ENCODE measurements around the gene PLCL1.

PLCL1 gene

GRCh38 chr2:197888321-197888720 lies 83.9 kb downstream of the PLCL1 start:
- no peak for ATAC-seq (replicated peaks)
- H3K4me3 Mint-ChIP-seq: no peak overlapping the region
- no peaks in the 10 kb centered on the region for H3K9me3 Mint-ChIP-seq
- DNase-seq: no peak
- no peaks in the 10 kb centered on the region for H3K36me3 Mint-ChIP-seq (ENCODE audit: insufficient read depth)
- no peaks in the 10 kb centered on the region for H3K27me3 Mint-ChIP-seq
- no peak overlapping the region for H3K27ac Mint-ChIP-seq
- H3K4me1 Mint-ChIP-seq (ENCODE audit: low read depth in 2 of 2): peaks cover 0 to 12% of the 10 kb centered on the region in 2 donors

GRCh38 chr2:197889041-197889440 lies 84.6 kb downstream of the PLCL1 start:
- H3K9me3 Mint-ChIP-seq: no peaks in the 10 kb centered on the region
- H3K27ac Mint-ChIP-seq: no peak overlapping the region
- H3K27me3 Mint-ChIP-seq: no peaks in the 10 kb centered on the region
- H3K36me3 Mint-ChIP-seq (ENCODE audit: insufficient read depth): no peaks in the 10 kb centered on the region
- H3K4me3 Mint-ChIP-seq: no peak overlapping the region
- DNase-seq: no peak
- peak; percentile 59 for ATAC-seq (replicated peaks)
- H3K4me1 Mint-ChIP-seq (ENCODE audit: low read depth in 2 of 2): peaks cover 0 to 13% of the 10 kb centered on the region in 2 donors

GRCh38 chr2:197890168-197890567 lies 85.8 kb downstream of the PLCL1 start:
- Mint-ChIP-seq H3K27ac (no peak overlapping the region), H3K9me3 (no peaks in the 10 kb centered on the region), H3K4me1 (ENCODE audit: low read depth in 2 of 2) (peaks cover 0 to 13% of the 10 kb centered on the region in 2 donors), H3K27me3 (no peaks in the 10 kb centered on the region), H3K36me3 (ENCODE audit: insufficient read depth) (no peaks in the 10 kb centered on the region), H3K4me3 (no peak overlapping the region)
- ATAC-seq (replicated peaks) (no peak), DNase-seq (no peak)

DNA sequence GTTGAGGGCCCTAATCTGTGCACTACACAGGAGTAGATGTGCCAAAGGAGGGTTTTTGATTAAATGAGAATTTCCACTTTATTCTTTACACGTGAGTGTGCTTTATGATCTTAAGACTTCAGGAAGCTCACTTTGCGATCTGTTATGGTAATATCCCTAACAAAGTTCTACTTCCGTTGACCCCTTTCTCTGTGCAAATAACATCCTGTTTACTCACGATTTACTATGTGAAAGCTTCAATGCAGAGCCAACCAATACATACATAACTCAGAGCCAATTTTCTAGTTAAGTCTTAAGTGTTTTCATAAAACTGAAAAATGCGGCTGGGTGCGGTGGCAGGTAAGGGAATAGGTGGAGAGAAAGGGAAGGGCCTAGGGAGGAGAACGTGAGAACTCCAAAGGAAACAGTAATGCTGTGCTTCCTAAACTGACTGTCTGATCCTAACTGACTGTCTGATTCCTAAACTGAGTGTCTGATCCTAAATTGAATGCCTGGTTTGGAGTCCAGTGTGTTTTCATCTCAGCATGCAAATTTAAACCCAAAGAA lies 87.6 kb downstream of the PLCL1 start:
- peak; percentile 75 for ATAC-seq (replicated peaks)
- H3K36me3 Mint-ChIP-seq (ENCODE audit: insufficient read depth): no peaks in the 10 kb centered on the region
- DNase-seq: no peak
- no peaks in the 10 kb centered on the region for H3K9me3 Mint-ChIP-seq
- peaks cover 0 to 13% of the 10 kb centered on the region in 2 donors for H3K4me1 Mint-ChIP-seq (ENCODE audit: low read depth in 2 of 2)
- no peaks in the 10 kb centered on the region for H3K27me3 Mint-ChIP-seq
- peak overlapping the region in 1 of 2 donors; percentile 89 for H3K27ac Mint-ChIP-seq
- peak overlapping the region in 1 of 2 donors; percentile 63 for H3K4me3 Mint-ChIP-seq

DNA sequence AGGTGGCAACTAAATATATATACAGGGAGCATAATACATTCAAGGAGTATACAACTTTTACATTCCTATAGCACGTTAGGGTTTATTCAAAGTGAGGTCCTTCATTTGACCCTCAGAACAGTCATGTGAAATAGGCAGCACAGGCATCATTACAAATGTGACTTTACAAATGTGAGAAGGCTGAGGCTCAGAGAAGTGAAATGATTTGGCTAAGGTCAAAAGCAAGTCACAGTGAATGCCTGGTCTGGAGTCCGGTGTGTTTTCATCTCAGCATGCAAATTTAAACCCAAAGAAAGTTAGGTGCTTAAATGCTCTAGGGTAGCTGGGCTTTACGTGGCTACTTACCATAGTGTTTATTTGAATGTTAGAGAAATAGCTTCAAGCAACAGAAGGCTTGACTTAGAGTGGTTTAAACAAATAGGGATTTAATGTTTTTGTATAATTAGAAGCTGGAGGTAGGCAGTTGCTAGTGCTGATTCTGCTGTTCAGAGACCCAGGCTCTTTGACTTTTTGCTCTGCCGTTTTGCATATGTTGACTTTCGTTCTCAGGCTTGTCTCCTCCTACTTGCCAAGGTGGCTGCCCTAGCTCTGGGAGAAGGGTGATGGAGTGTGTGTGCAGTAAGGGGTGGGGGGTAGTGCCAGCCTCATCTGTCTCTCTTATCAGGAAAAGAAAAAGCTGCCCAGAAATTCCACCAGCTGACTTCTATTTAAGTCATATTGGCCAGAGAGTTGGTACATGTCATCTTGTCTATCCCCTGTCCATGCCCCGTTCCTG lies 89.2 kb downstream of the PLCL1 start:
- peaks cover 0 to 13% of the 10 kb centered on the region in 2 donors for H3K4me1 Mint-ChIP-seq (ENCODE audit: low read depth in 2 of 2)
- H3K27ac Mint-ChIP-seq: peak overlapping the region in 1 of 2 donors; percentile 24
- no peak for DNase-seq
- peak overlapping the region in 1 of 2 donors; percentile 63 for H3K4me3 Mint-ChIP-seq
- H3K9me3 Mint-ChIP-seq: no peaks in the 10 kb centered on the region
- H3K36me3 Mint-ChIP-seq (ENCODE audit: insufficient read depth): no peaks in the 10 kb centered on the region
- no peaks in the 10 kb centered on the region for H3K27me3 Mint-ChIP-seq
- ATAC-seq (replicated peaks): peak; percentile 48

DNA sequence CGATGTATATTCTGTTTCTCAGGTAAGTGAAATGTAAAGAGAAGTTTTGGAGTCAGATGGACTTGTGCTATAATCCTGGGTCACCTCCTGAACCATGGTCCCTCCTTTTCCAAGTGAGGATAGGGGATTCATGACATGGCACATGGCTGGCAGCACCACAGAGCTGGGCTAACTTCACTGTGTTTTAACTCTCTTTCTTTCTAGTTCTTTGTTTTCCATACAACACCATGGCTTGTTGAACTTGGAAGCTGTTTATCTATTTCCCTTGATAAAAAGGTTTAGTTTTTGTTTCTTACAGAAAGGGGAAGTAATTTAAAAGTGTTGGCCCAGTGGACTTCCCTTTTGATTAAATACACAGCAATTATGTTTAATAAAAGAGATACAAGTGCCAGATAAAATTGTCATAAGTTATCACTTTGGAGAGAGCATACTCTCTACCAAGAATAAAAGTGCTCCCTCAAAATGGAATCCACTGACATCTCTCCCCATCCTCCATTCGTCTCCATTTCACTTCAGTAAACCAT lies 90.4 kb downstream of the PLCL1 start:
- Mint-ChIP-seq H3K36me3 (ENCODE audit: insufficient read depth) (no peaks in the 10 kb centered on the region), H3K4me3 (peak overlapping the region in 1 of 2 donors; percentile 63), H3K27ac (no peak overlapping the region), H3K4me1 (ENCODE audit: low read depth in 2 of 2) (peaks cover 0 to 11% of the 10 kb centered on the region in 2 donors), H3K9me3 (no peaks in the 10 kb centered on the region), H3K27me3 (no peaks in the 10 kb centered on the region)
- DNase-seq (no peak), ATAC-seq (replicated peaks) (no peak)

DNA sequence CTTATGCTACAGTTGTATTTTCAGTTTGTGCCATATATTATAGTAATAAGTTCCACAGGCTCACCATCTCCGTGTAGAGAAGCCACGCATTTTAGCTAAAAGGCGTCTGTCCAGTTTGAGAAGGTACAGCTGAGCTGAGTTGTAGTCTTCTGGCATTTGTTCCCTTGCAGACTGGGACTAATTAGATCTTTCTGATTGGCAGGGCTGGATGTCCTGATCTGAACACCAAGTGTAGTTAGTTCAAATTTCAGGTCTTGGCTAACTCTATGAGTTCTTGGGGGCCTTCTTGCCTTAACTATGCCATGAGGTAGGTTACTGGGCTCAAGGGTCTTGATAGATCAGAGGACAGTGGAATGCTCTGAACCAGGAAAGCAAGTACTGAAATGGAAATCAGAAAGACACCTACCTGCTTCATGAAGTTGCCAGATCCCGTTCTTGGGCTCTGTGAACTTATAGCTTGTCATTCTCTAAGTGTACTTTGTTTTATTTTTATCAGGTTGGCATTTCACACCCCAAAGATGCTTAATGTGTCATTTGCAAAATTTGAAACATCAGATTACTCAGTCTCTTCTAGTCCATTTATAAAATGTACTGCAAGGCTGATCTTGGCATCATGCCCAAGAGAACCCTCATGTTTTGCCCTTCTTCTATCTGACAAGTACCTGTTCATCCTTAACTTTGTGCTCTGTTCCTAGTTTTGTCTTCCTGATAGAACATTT lies 93.7 kb downstream of the PLCL1 start:
- no peak for ATAC-seq (replicated peaks)
- no peak overlapping the region for H3K4me3 Mint-ChIP-seq
- no peaks in the 10 kb centered on the region for H3K27me3 Mint-ChIP-seq
- H3K9me3 Mint-ChIP-seq: no peaks in the 10 kb centered on the region
- H3K36me3 Mint-ChIP-seq (ENCODE audit: insufficient read depth): no peaks in the 10 kb centered on the region
- peaks cover 0 to 3% of the 10 kb centered on the region in 2 donors for H3K4me1 Mint-ChIP-seq (ENCODE audit: low read depth in 2 of 2)
- no peak overlapping the region for H3K27ac Mint-ChIP-seq
- DNase-seq: no peak

GRCh38 chr2:197904446-197904845 lies 100.1 kb downstream of the PLCL1 start:
- H3K27me3 Mint-ChIP-seq: peaks cover 3 to 6% of the 10 kb centered on the region in 2 donors
- H3K4me3 Mint-ChIP-seq: no peak overlapping the region
- peaks cover 0 to 7% of the 10 kb centered on the region in 2 donors for H3K4me1 Mint-ChIP-seq (ENCODE audit: low read depth in 2 of 2)
- peaks cover 0 to 1% of the 10 kb centered on the region in 2 donors for H3K9me3 Mint-ChIP-seq
- DNase-seq (no peak), ATAC-seq (replicated peaks) (peak; percentile 75)
- H3K36me3 Mint-ChIP-seq (ENCODE audit: insufficient read depth): peaks cover 3% of the 10 kb centered on the region
- no peak overlapping the region for H3K27ac Mint-ChIP-seq

- DNase-seq: no peak
- peaks cover 4% of the 10 kb centered on the region for H3K36me3 Mint-ChIP-seq (ENCODE audit: insufficient read depth)
- H3K27me3 Mint-ChIP-seq: peaks cover 6 to 8% of the 10 kb centered on the region in 2 donors
- no peak for ATAC-seq (replicated peaks)
- no peak overlapping the region for H3K27ac Mint-ChIP-seq
- peaks cover 0 to 1% of the 10 kb centered on the region in 2 donors for H3K9me3 Mint-ChIP-seq
- H3K4me3 Mint-ChIP-seq: no peak overlapping the region
- peaks cover 0 to 7% of the 10 kb centered on the region in 2 donors for H3K4me1 Mint-ChIP-seq (ENCODE audit: low read depth in 2 of 2)
These were observed 103.8 kb downstream of the PLCL1 start for GRCh38 chr2:197908156-197908555.

DNA sequence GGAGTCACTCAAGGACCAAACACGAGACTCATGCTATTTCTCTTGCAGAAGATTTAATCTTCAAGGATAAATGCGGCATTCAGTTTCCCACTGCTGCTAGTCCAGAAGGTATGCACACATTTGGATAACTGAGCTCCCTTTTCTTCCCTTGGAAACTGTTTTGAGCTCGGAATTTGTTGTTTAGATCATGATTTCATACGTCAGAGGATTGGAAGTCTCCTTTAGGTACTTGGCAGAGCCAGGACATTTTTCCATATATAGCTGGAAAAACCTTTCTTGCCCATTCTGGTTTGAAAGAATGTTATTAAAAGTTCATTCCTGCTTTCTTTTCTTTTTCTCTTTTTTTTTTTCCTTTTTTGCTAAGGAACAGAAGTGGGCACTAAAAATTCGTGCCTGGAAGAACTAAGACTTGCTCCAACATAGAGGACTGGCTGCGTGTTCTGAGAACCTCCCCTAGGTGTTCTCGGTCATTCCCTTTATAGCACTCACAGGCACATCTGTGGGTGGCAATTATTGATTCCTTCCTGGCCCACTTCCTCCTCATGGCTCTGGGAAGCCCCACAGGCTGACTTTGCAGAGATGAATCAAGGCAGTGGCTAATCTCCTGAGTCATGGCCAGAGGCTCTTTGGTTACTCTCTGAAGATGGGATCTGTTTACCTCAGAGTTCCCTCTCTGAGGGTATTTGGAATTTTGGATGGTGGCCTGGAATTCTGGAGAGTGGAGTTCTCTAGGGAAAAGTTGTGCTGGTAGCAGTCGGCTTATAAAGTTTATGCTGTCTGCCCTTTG lies 104.8 kb downstream of the PLCL1 start:
- Mint-ChIP-seq H3K4me3 (no peak overlapping the region), H3K36me3 (ENCODE audit: insufficient read depth) (peaks cover 4% of the 10 kb centered on the region), H3K9me3 (peaks cover 0 to under 1% of the 10 kb centered on the region in 2 donors), H3K27ac (peak overlapping the region in 1 of 2 donors; percentile 65), H3K4me1 (ENCODE audit: low read depth in 2 of 2) (peaks cover 0 to 6% of the 10 kb centered on the region in 2 donors), H3K27me3 (peaks cover 6 to 8% of the 10 kb centered on the region in 2 donors)
- no peak for ATAC-seq (replicated peaks)
- no peak for DNase-seq

- H3K9me3 Mint-ChIP-seq: no peaks in the 10 kb centered on the region
- peaks cover 6 to 8% of the 10 kb centered on the region in 2 donors for H3K27me3 Mint-ChIP-seq
- H3K36me3 Mint-ChIP-seq (ENCODE audit: insufficient read depth): peaks cover 4% of the 10 kb centered on the region
- no peak overlapping the region for H3K4me3 Mint-ChIP-seq
- DNase-seq: no peak
- peaks cover 0 to 1% of the 10 kb centered on the region in 2 donors for H3K4me1 Mint-ChIP-seq (ENCODE audit: low read depth in 2 of 2)
- ATAC-seq (replicated peaks): no peak
- H3K27ac Mint-ChIP-seq: no peak overlapping the region
These were observed 107.3 kb downstream of the PLCL1 start for GRCh38 chr2:197911667-197912066.

DNA sequence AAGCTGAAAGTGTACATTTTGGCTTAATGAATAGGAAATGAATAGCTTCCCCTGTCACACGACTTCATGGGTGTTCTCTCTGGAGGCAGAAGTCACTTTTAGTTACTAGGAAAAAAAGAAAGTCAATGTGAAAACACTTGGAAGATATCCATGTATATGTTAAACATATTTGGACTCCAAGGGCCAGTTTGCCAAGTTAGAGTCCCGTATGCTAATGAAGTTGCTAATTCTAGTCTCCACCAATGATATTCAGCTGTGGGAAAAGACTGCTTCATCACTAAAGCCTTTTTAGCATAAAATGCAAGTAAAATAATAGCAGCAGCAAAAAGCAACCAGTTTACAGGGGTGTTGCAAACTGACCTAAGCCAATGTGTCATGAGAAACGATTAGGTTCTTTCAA lies 108.7 kb downstream of the PLCL1 start:
- ATAC-seq (replicated peaks): no peak
- no peak for DNase-seq
- Mint-ChIP-seq H3K27ac (no peak overlapping the region), H3K27me3 (peaks cover 6 to 8% of the 10 kb centered on the region in 2 donors), H3K4me3 (no peak overlapping the region), H3K9me3 (no peaks in the 10 kb centered on the region), H3K4me1 (ENCODE audit: low read depth in 2 of 2) (no peaks in the 10 kb centered on the region), H3K36me3 (ENCODE audit: insufficient read depth) (peaks cover 4% of the 10 kb centered on the region)

DNA sequence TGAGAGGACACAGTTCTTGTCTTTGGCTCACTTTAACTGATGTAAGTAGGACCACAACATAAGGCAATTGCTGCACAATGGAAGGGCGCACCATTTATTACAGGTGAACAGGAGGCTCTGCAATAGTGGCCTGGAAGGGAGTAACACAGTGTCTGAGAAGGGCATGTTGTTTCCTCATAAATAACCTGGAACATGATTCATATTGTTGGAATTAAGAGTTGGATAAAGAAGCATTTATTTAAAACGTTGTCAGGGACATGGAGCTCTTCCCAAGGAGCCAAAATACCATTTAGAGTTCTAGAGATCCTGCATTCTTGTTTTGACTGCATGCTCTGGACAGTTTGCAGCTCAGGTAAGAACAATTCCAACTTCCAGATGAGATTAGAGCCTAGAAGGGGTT lies 110.4 kb downstream of the PLCL1 start:
- Mint-ChIP-seq H3K9me3 (no peaks in the 10 kb centered on the region), H3K36me3 (ENCODE audit: insufficient read depth) (no peaks in the 10 kb centered on the region), H3K27me3 (peaks cover 0 to under 1% of the 10 kb centered on the region in 2 donors), H3K4me1 (ENCODE audit: low read depth in 2 of 2) (peaks cover 0 to 3% of the 10 kb centered on the region in 2 donors), H3K4me3 (no peak overlapping the region), H3K27ac (no peak overlapping the region)
- no peak for ATAC-seq (replicated peaks)
- DNase-seq: no peak

All from effector memory CD8-positive, alpha-beta T cell (primary cell).